SK-N-SH (cell line): Measurements from ENCODE around the gene PRKCH. TPM values are rescaled to one million over a fixed set of nuclear protein-coding genes. Genes with fewer than 3 reads are reported as not detected.

Experiments used
- CTCF ChIA-PET: fragments of 300-600, 350-600 bp; formaldehyde crosslinking; extraction: SDS; loops from one replicate; lab custom pipeline; 2021; lab: Yijun Ruan, JAX
- POLR2A ChIA-PET: fragments of 350-600 bp; sonication (Branson Sonifier 250); formaldehyde crosslinking; extraction: SDS; loops from one replicate; lab custom pipeline; 2020; ENCODE audit warnings: antibody characterized with exemption, inconsistent platforms; lab: Yijun Ruan, JAX
- DNase-seq: peaks from one replicate; pipeline ENCODE4 v3.0.0; 2012
- H2AFZ ChIP-seq: fragments of 200-600 bp; sonication (generic); 2 replicates; pipeline ENCODE4 v1.8.1; 2016; ENCODE audit warnings: antibody characterized with exemption, mild to moderate bottlenecking, low read depth
- H3F3A ChIP-seq: fragments of 200-600 bp; sonication (generic); replicated peaks from 2 replicates; pipeline ENCODE3; 2016; ENCODE audit warnings: antibody characterized with exemption, mild to moderate bottlenecking; ENCODE audit not compliant: insufficient read depth
- H3K27ac ChIP-seq, 2 experiments: fragments of 200-500 bp in 1 of 2; fragments of 200-600 bp in 1 of 2; sonication (Bioruptor generic) in 1 of 2; sonication (generic), shearing (Covaris generic) in 1 of 2; 2 replicates each; pipeline versions ENCODE4 v1.5.1 to v1.6.1; 2014 to 2016; ENCODE audit warnings: low read depth in 2 of 2, inconsistent platforms in 1 of 2, low read length in 1 of 2, mild to moderate bottlenecking in 1 of 2, mixed read lengths in 1 of 2
- H3K27me3 ChIP-seq: fragments of 200-600 bp; sonication (generic), shearing (Covaris generic); 2 replicates; pipeline ENCODE4 v1.6.1; 2016; ENCODE audit warnings: mixed run types; ENCODE audit not compliant: insufficient read depth
- H3K36me3 ChIP-seq, 2 experiments: fragments of 200-500 bp in 1 of 2; fragments of 200-600 bp in 1 of 2; sonication (Bioruptor generic) in 1 of 2; sonication (generic) in 1 of 2; replicated peaks in 1 of 2; 2 replicates each; pipeline versions ENCODE3 to v1.5.1; 2014 to 2016; ENCODE audit warnings: low read length in 1 of 2, mild to moderate bottlenecking in 1 of 2; ENCODE audit not compliant: insufficient read depth in 2 of 2, control insufficient read depth in 1 of 2
- H3K4me1 ChIP-seq, 2 experiments: fragments of 200-500 bp in 1 of 2; fragments of 200-600 bp in 1 of 2; sonication (Bioruptor generic) in 1 of 2; sonication (generic), shearing (Covaris generic) in 1 of 2; 2 replicates each; pipeline versions ENCODE4 v1.5.1 to v1.6.1; 2014 to 2016; ENCODE audit warnings: low read depth in 1 of 2, low read length in 1 of 2, mixed run types in 1 of 2; ENCODE audit not compliant: insufficient read depth in 2 of 2, control insufficient read depth in 1 of 2
- H3K4me2 ChIP-seq: fragments of 200-600 bp; sonication (generic), shearing (Covaris generic); 2 replicates; pipeline ENCODE4 v1.6.1; 2017; ENCODE audit warnings: mixed run types
- H3K4me3 ChIP-seq, 2 experiments: fragments of 200-500 bp in 1 of 2; fragments of 200-600 bp in 1 of 2; sonication (Bioruptor generic) in 1 of 2; sonication (generic), shearing (Covaris generic) in 1 of 2; 2 replicates each; pipeline versions ENCODE4 v1.5.1 to v1.8.1; 2014 to 2016; ENCODE audit warnings: low read depth in 2 of 2, inconsistent platforms in 1 of 2, low read length in 1 of 2, mild to moderate bottlenecking in 1 of 2, mixed read lengths in 1 of 2, moderate library complexity in 1 of 2
- H3K79me2 ChIP-seq: fragments of 200-600 bp; sonication (generic); 2 replicates; pipeline ENCODE4 v1.8.1; 2017; ENCODE audit warnings: mild to moderate bottlenecking; ENCODE audit not compliant: insufficient read depth
- H3K9ac ChIP-seq: fragments of 200-600 bp; sonication (generic); 2 replicates; pipeline ENCODE4 v1.6.1; 2017; ENCODE audit warnings: mixed run types
- H3K9me2 ChIP-seq: fragments of 200-600 bp; sonication (generic); 2 replicates; pipeline ENCODE4 v1.6.1; 2017; ENCODE audit warnings: mixed run types
- H3K9me3 ChIP-seq: fragments of 200-600 bp; sonication (generic); 2 replicates; pipeline ENCODE4 v1.6.1; 2017; ENCODE audit warnings: mixed run types, mild to moderate bottlenecking, moderate library complexity
- H4K20me1 ChIP-seq: fragments of 200-600 bp; sonication (generic); 2 replicates; pipeline ENCODE4 v1.6.1; 2017; ENCODE audit warnings: mild to moderate bottlenecking, mixed run types; ENCODE audit not compliant: insufficient read depth
- CTCF ChIP-seq: fragments of 200-600 bp; sonication (generic); IDR thresholded peaks from 2 replicates; pipeline ENCODE4 v1.6.1; 2017; ENCODE audit warnings: antibody characterized with exemption, mild to moderate bottlenecking, moderate library complexity
- EP300 ChIP-seq, 2 experiments: IDR thresholded peaks; 2 replicates each; pipeline versions ENCODE4 v1.4.0 to v1.6.1; 2012; ENCODE audit warnings: borderline replicate concordance in 1 of 2, low read depth in 1 of 2, low read length in 1 of 2
- EZH2phosphoT487 ChIP-seq: fragments of 200-600 bp; sonication (generic); IDR thresholded peaks from 2 replicates; pipeline ENCODE4 v1.6.1; 2017; ENCODE audit warnings: low read depth, mixed run types, mild to moderate bottlenecking, antibody characterized with exemption, moderate library complexity, borderline replicate concordance
- FOSL2 ChIP-seq: IDR thresholded peaks from 2 replicates; pipeline ENCODE4 v1.4.0; 2012; ENCODE audit warnings: low read depth, mild to moderate bottlenecking, moderate library complexity, borderline replicate concordance
- GATA2 ChIP-seq: sonication (generic); formaldehyde crosslinking; IDR thresholded peaks from 2 replicates; pipeline ENCODE4 v1.5.0; 2020; ENCODE audit warnings: mild to moderate bottlenecking, missing genetic modification reagents
- NFIC ChIP-seq: IDR thresholded peaks from 2 replicates; pipeline ENCODE4 v1.4.0; 2012; ENCODE audit warnings: borderline replicate concordance
- NRF1 ChIP-seq: IDR thresholded peaks from 2 replicates; pipeline ENCODE4 v1.6.1; 2012; ENCODE audit warnings: low read depth, mild to moderate bottlenecking, low read length
- PBX3 ChIP-seq: IDR thresholded peaks from 2 replicates; pipeline ENCODE4; 2012
- RAD21 ChIP-seq: IDR thresholded peaks from 2 replicates; pipeline ENCODE4 v1.6.1; 2012; ENCODE audit warnings: mild to moderate bottlenecking, low read length
- RCOR1 ChIP-seq: fragments of 150-350 bp; IDR thresholded peaks from 2 replicates; pipeline ENCODE4 v1.6.1; 2017; ENCODE audit warnings: antibody characterized with exemption, low read length
- RFX5 ChIP-seq: IDR thresholded peaks from 2 replicates; pipeline ENCODE4 v1.6.1; 2012; ENCODE audit warnings: mild to moderate bottlenecking, improper control_type of control experiment, low read length
- RXRA ChIP-seq: IDR thresholded peaks from 2 replicates; pipeline ENCODE4 v1.4.0; 2012; ENCODE audit warnings: low read depth, mild to moderate bottlenecking, borderline replicate concordance
- SIN3A ChIP-seq: IDR thresholded peaks from 2 replicates; pipeline ENCODE4 v1.6.1; 2012; ENCODE audit warnings: low read depth, mild to moderate bottlenecking, low read length, moderate library complexity, borderline replicate concordance
- SMC3 ChIP-seq: IDR thresholded peaks from 2 replicates; pipeline ENCODE4 v1.6.1; 2012; ENCODE audit warnings: low read depth, low read length, improper control_type of control experiment
- TAF1 ChIP-seq: IDR thresholded peaks from 2 replicates; pipeline ENCODE4 v1.6.1; 2012; ENCODE audit warnings: low read depth, mild to moderate bottlenecking, low read length, moderate library complexity, borderline replicate concordance
- TCF12 ChIP-seq: IDR thresholded peaks from 2 replicates; pipeline ENCODE4 v1.4.0; 2012
- USF1 ChIP-seq: IDR thresholded peaks from 2 replicates; pipeline ENCODE4 v1.4.0; 2012; ENCODE audit warnings: low read depth, borderline replicate concordance
- USF2 ChIP-seq: fragments of 150-350 bp; IDR thresholded peaks from 2 replicates; pipeline ENCODE4 v1.6.1; 2017; ENCODE audit warnings: antibody characterized with exemption, low read length, low read depth, borderline replicate concordance
- YY1 ChIP-seq: IDR thresholded peaks from 2 replicates; pipeline ENCODE4 v1.4.0; 2012; ENCODE audit warnings: low read depth, mild to moderate bottlenecking
- ZBTB33 ChIP-seq: IDR thresholded peaks from 2 replicates; pipeline ENCODE4 v1.4.0; 2012; ENCODE audit warnings: low read depth, borderline replicate concordance
- WGBS: methylation state at CpG from one replicate; pipeline ENCODE4 v1.1.6; 2017; ENCODE audit warnings: low lambda C conversion rate; 5-methylcytosine and 5-hydroxymethylcytosine counted together
- polyA plus RNA-seq, 3 experiments: library from polyadenylated mRNA; depleted of rRNA; stranded (reverse); fragments of >200 nt; gene quantifications; 2 replicates each; pipeline ENCODE4 v1.2.3, GENCODE V29; 2012

PRKCH gene
- polyA plus RNA-seq, 1 of the 3 experiments (the other 2 are of a cell fraction) = 4.2 TPM

- H3K9ac ChIP-seq = no peak overlapping the region
- no peak overlapping the region for H3K4me2 ChIP-seq
- no peak overlapping the region for H3K4me3 ChIP-seq
- no peaks in the 10 kb centered on the region for H3K36me3 ChIP-seq
- ChIA-PET POLR2A (no interaction called here), CTCF (no interaction called here)
- no peaks in the 10 kb centered on the region for H3K9me2 ChIP-seq
- no peaks in the 10 kb centered on the region for H3K27me3 ChIP-seq
- no peaks in the 10 kb centered on the region for H4K20me1 ChIP-seq
- peaks cover under 1 to 39% of the 10 kb centered on the region in 2 experiments; a peak in 3 of 4 replicates for H3K4me1 ChIP-seq
- TF ChIP-seq EP300 (IDR thresholded peaks at IDR 0.05; ENCODE audit: borderline replicate concordance in 1 of 2, low read depth in 1 of 2, low read length in 1 of 2) (no peak), TCF12 (no peak), EZH2phosphoT487 (no peak), NRF1 (no peak), SIN3A (no peak), GATA2 (no peak), PBX3 (no peak), TAF1 (no peak), RAD21 (no peak), RFX5 (no peak), ZBTB33 (no peak), FOSL2 (no peak), CTCF (no peak), SMC3 (no peak), RCOR1 (no peak), USF1 (no peak), RXRA (no peak), NFIC (no peak), YY1 (no peak), USF2 (no peak)
- 98% methylated on average over 6 of the region's 6 CpGs for WGBS
- no peaks in the 10 kb centered on the region for H3K9me3 ChIP-seq
- H3K79me2 ChIP-seq = no peaks in the 10 kb centered on the region
- no peak overlapping the region for H3K27ac ChIP-seq
- H3F3A ChIP-seq = peaks cover 10% of the 10 kb centered on the region
- no peak overlapping the region for H2AFZ ChIP-seq
- no peak for DNase-seq
Measured at GRCh38 chr14:61519106-61519505, 197.7 kb downstream of the PRKCH start.
